ENCODE results near the gene KCNK3. TPM values are rescaled to one million over a fixed set of nuclear protein-coding genes. Genes with fewer than 3 reads are reported as not detected.

KCNK3 gene
- total RNA-seq, 1 donor from 2014 or later = 26.8 TPM

DNA sequence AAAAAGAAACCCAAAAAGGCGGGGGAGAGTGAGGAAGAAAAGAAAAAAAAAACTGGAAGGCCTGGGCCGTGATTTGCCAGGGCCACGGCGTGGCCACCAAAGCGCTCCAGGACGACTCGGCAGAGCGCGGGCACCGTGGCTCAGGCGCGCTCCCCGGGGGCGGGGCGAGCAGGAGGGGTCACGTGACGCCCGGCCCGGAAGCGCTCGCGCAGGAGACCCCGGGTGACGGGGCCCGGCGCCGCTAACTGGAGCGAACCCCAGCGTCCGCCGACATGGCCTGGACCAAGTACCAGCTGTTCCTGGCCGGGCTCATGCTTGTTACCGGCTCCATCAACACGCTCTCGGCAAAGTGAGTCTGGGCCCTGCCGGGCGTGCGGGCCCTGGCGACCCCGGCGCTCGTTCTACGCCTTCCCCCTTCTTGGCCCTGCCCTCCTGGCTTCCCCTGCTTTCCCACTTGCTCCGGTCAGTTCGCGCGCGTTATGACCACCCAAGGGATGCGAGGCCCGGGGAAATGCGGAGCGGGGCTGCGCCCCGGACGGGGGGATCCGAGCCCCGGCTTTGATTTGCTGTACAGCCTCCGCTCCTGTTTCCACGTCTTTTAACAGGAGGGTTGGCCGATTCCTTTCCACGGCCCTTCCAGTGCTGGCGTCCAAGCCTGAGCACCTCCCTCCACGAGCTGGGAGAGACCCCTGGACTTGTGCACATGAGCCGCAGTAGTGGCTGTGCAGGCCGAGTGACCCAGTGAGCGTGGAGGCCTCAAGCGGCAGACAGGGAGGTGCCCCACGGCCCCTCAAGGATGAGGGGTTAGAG, 71.8 kb downstream of the KCNK3 start, which contains the start of gene SLC35F6:
Gene SLC35F6 (plus strand): TSS at position 207 of the 810 bp plus-strand sequence. CDS start 66 bp downstream, at position 273.
- peak within 1 kb of the TSS; percentile 93 for H3K27ac ChIP-seq
- peak within 1 kb of the TSS; percentile 94 for H3K4me3 ChIP-seq
- no peaks in the 10 kb centered on the region for H3K27me3 ChIP-seq (ENCODE audit: low read depth)
- H3K36me3 ChIP-seq = peaks cover 4% of the 10 kb centered on the region
- H3K4me1 ChIP-seq = peaks cover 43% of the 10 kb centered on the region
- ATAC-seq (peak; percentile 96 to 98), DNase-seq (peak; percentile 91)
- H3K9me3 ChIP-seq = no peaks in the 10 kb centered on the region
- TF ChIP-seq, protein P1, sequence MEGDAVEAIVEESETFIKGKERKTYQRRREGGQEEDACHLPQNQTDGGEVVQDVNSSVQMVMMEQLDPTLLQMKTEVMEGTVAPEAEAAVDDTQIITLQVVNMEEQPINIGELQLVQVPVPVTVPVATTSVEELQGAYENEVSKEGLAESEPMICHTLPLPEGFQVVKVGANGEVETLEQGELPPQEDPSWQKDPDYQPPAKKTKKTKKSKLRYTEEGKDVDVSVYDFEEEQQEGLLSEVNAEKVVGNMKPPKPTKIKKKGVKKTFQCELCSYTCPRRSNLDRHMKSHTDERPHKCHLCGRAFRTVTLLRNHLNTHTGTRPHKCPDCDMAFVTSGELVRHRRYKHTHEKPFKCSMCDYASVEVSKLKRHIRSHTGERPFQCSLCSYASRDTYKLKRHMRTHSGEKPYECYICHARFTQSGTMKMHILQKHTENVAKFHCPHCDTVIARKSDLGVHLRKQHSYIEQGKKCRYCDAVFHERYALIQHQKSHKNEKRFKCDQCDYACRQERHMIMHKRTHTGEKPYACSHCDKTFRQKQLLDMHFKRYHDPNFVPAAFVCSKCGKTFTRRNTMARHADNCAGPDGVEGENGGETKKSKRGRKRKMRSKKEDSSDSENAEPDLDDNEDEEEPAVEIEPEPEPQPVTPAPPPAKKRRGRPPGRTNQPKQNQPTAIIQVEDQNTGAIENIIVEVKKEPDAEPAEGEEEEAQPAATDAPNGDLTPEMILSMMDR (IDR thresholded peaks at IDR 0.05) = no peak
- intact Hi-C loops (cut with DNase I) = no loop called here

GRCh38 chr2:26764906-26765305, 72.4 kb downstream of the KCNK3 start:
- peak overlapping the region; percentile 94 for H3K4me3 ChIP-seq
- TF ChIP-seq, protein P1 (IDR thresholded peaks at IDR 0.05) = no peak
- ATAC-seq (no peak), DNase-seq (no peak)
- intact Hi-C loops (cut with DNase I) = no loop called here
- peaks cover 50% of the 10 kb centered on the region for H3K4me1 ChIP-seq
- H3K27me3 ChIP-seq (ENCODE audit: low read depth) = no peaks in the 10 kb centered on the region
- H3K9me3 ChIP-seq = no peaks in the 10 kb centered on the region
- peak overlapping the region; percentile 93 for H3K27ac ChIP-seq
- H3K36me3 ChIP-seq = peaks cover 4% of the 10 kb centered on the region

- Histone ChIP-seq H3K9me3 (no peaks in the 10 kb centered on the region), H3K27me3 (ENCODE audit: low read depth) (no peaks in the 10 kb centered on the region), H3K36me3 (peaks cover 4% of the 10 kb centered on the region), H3K4me1 (peaks cover 57% of the 10 kb centered on the region), H3K4me3 (peak overlapping the region; percentile 94), H3K27ac (peak overlapping the region; percentile 24)
- TF ChIP-seq, protein P1 (IDR thresholded peaks at IDR 0.05) = no peak
- ATAC-seq (no peak), DNase-seq (no peak)
- intact Hi-C loops (cut with DNase I) = no loop called here
These were observed 73.1 kb downstream of the KCNK3 start for GRCh38 chr2:26765475-26766200.

DNA sequence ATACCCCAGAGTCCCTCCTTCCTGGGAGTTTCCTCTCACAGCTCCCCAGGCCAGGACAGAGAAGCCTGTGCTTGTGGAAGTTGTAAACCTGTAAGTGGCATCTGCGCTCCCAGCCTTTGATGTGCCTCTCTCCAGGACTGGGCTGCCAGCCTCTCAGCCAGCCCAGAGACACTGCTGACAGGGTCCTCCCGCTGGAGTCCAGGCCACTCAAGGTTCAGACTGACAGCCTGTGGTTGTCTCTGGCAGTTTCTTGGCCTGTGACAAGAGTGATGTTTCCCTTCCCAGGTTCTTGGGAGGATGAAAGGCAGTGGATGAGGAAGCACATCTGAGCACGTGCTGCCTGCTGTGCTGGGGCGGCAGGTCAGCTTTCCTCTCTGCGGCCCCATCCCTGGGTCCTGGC, 74.6 kb downstream of the KCNK3 start:
- DNase-seq = no peak
- peaks cover 72% of the 10 kb centered on the region for H3K4me1 ChIP-seq
- no peak overlapping the region for H3K4me3 ChIP-seq
- ATAC-seq = no peak
- H3K36me3 ChIP-seq = peaks cover 4% of the 10 kb centered on the region
- H3K27ac ChIP-seq = peak overlapping the region; percentile 32
- intact Hi-C loops (cut with DNase I) = no loop called here
- TF ChIP-seq, protein P1 (IDR thresholded peaks at IDR 0.05) = no peak
- H3K9me3 ChIP-seq = no peaks in the 10 kb centered on the region
- no peaks in the 10 kb centered on the region for H3K27me3 ChIP-seq (ENCODE audit: low read depth)

DNA sequence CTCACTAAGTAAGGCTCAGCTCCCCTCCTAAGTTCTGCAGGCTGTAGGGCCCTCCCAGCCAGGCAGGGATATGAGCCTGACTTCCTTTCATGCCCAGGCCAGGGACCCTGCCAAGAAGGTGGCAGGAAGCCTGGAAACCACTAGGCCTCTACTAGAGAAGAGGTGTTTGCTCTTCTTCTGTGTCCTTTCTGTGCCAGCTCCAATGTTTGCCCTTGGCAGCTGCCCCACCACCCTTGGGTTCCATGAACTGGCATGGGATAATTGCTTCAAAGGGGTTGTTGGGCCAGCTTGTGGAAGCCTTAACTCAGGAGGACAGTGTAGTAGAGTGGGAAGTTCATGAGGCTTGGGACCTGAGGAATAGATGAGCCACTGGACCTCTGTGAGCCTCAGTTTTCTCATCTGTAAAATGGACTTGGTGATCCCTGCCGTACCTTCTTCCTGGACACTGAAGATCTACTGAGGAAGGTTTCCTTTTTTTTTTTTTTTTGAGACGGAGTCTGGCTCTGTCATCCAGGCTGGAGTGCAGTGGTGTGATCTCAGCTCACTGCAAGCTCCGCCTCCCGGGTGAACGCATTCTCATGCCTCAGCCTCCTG, 75.5 kb downstream of the KCNK3 start:
- Histone ChIP-seq H3K4me3 (no peak overlapping the region), H3K4me1 (peaks cover 81% of the 10 kb centered on the region), H3K27ac (no peak overlapping the region), H3K27me3 (ENCODE audit: low read depth) (no peaks in the 10 kb centered on the region), H3K9me3 (no peaks in the 10 kb centered on the region), H3K36me3 (peaks cover 4% of the 10 kb centered on the region)
- TF ChIP-seq, protein P1 (IDR thresholded peaks at IDR 0.05) = no peak
- intact Hi-C loops (cut with DNase I) = no loop called here
- ATAC-seq (no peak), DNase-seq (no peak)
